ENCODE results near the gene TLN1.

Gene TLN1, protein sequence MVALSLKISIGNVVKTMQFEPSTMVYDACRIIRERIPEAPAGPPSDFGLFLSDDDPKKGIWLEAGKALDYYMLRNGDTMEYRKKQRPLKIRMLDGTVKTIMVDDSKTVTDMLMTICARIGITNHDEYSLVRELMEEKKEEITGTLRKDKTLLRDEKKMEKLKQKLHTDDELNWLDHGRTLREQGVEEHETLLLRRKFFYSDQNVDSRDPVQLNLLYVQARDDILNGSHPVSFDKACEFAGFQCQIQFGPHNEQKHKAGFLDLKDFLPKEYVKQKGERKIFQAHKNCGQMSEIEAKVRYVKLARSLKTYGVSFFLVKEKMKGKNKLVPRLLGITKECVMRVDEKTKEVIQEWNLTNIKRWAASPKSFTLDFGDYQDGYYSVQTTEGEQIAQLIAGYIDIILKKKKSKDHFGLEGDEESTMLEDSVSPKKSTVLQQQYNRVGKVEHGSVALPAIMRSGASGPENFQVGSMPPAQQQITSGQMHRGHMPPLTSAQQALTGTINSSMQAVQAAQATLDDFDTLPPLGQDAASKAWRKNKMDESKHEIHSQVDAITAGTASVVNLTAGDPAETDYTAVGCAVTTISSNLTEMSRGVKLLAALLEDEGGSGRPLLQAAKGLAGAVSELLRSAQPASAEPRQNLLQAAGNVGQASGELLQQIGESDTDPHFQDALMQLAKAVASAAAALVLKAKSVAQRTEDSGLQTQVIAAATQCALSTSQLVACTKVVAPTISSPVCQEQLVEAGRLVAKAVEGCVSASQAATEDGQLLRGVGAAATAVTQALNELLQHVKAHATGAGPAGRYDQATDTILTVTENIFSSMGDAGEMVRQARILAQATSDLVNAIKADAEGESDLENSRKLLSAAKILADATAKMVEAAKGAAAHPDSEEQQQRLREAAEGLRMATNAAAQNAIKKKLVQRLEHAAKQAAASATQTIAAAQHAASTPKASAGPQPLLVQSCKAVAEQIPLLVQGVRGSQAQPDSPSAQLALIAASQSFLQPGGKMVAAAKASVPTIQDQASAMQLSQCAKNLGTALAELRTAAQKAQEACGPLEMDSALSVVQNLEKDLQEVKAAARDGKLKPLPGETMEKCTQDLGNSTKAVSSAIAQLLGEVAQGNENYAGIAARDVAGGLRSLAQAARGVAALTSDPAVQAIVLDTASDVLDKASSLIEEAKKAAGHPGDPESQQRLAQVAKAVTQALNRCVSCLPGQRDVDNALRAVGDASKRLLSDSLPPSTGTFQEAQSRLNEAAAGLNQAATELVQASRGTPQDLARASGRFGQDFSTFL (N-terminal part only)

DNA sequence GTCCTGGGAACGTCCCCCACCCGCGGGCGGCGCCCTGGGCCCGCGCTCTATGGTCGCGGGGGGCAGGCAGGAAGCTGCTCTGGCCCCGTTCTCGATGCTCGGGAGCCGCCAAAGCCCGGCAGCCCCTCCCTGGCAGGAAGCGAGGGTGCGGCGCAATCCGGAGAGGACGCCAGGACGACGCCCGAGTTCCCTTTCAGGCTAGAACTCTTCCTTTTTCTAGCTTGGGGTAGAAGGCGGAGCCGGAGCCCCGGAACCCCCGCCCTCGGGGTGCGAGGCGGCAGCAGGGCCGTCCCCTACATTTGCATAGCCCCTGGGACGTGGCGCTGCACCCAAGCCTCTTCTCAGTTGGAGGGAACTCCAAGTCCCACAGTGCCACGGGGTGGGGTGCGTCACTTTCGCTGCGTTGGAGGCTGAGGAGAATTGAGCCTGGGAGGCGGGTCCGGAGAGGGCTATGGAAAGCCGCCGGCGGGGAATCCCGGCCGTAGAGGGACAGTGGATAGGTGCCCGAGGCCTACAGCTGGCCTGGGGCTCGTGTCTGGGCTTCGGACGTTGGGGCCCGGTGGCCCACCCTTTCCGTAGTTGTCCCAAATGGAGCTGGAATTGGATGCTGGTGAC, at the start of gene TLN1, which contains the start of gene CREB3:
Gene TLN1 (minus strand): TSS at position 11 of the 615 bp plus-strand sequence. CDS start 6,501 bp downstream, outside the sequence.
Gene CREB3 (plus strand): TSS at position 482 of the 615 bp plus-strand sequence. CDS start 107 bp downstream, at position 589.
- DNase-seq (ENCODE audit: low read depth in 2 of 2): peak; percentile 96

- no peak for DNase-seq (ENCODE audit: low read depth in 2 of 2)
Measured at GRCh38 chr9:35781066-35781465, 49.1 kb upstream of the TLN1 start.

DNA sequence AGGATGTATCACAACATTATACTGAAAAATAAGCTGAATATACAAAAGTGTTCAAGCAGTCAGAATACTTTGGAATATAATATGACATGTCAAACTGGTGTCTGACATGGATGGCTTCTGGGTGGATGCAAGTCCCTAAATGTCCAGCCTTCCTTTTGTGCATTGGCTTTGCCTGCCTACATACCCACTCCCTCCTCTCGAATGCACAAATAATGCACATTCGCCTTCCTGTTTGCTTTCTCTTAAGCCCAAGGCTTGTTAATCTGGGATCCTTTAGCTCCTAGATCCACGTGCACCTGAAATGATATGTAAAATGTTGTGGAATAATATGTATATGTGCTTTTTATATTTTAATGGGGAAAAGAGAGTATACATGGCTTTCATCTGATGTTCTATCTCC, 46.5 kb upstream of the TLN1 start:
- DNase-seq (ENCODE audit: low read depth in 2 of 2): no peak

GRCh38 chr9:35776018-35776417, 44.0 kb upstream of the TLN1 start:
- no peak for DNase-seq (ENCODE audit: low read depth in 2 of 2)

- DNase-seq (ENCODE audit: low read depth in 2 of 2): no peak
Measured at GRCh38 chr9:35774907-35775635, 43.1 kb upstream of the TLN1 start.

DNA sequence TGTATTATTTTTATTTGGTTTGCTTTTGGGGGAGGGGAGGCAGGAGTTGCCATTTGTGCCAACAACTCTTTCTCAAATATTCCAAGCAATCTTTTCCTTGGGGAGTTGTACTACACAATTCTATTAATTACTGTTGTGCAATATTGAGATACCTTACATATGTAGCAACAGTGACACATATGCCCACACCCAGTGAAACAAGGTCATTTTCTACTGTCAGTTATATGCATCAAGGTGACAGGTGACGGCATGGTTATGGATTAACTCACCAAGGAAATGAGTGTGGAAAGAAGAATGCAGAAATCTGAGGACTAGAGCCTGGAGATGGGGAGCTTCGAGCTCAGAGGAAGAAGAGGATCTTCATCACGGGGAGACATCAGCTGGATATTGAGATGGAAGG, 39.9 kb upstream of the TLN1 start:
- no peak for DNase-seq (ENCODE audit: low read depth in 2 of 2)

DNA sequence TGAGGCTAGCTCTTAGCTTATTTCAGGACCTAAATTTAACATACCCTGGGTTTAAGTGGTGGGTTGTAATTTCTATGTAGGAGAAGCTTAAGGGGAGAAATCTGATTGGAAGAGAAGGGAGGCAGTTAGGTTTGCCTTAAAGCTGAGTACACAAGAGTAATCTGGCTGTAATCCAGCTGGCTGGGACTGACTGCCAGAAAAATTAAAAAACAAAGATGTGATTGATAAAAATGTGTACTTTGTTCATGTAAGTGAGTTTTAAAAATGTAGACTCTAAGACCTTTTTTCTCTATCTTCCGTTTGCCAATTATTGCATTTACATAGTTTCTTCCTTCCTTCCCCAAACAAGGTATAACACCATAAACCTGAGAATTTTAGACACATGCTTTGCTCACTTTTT, 39.5 kb upstream of the TLN1 start:
- DNase-seq (ENCODE audit: low read depth in 2 of 2): no peak

DNA sequence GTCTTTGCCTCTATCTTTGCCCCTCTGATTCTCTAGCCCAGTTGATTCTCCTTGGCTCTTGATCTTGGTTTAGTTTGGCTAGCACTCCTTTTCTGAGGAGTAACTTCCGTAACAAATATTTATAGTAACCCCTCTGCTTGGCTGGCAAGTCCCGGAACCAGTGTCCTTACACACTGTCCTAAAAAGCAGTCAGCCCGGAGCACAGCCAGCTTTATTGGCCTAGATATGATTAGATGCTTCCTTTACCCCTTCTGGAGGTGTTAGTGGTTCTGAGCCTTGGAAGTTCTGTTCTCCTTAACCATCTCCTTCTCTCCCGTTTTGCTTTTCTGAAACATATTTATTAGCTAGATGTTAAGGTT, 39.1 kb upstream of the TLN1 start:
- DNase-seq (ENCODE audit: low read depth in 2 of 2): no peak

GRCh38 chr9:35769763-35770162, 37.8 kb upstream of the TLN1 start:
- DNase-seq (ENCODE audit: low read depth in 2 of 2): no peak

- no peak for DNase-seq (ENCODE audit: low read depth in 2 of 2)
Measured at GRCh38 chr9:35767458-35767857, 35.5 kb upstream of the TLN1 start.

GRCh38 chr9:35766997-35767396, 35.0 kb upstream of the TLN1 start:
- no peak for DNase-seq (ENCODE audit: low read depth in 2 of 2)

DNA sequence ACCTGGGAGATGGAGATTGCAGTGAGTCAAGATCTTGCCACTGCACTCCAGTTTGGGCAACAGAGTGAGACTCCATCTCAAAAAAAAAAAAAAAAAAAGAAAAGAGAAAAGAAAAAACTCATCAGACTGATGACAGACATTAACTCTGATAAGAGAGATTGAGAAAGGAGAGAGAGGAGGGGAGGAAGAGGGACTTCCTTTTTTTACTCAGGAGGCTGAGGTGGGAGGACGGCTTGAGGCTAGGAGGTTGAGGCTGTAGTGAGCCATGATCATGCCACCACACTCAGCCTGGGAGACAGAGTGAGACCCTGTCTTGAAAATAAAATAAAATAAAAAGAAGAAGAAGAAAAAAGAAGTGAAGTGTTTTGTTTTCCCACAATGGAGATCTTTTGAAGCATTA, 31.8 kb upstream of the TLN1 start:
- DNase-seq (ENCODE audit: low read depth in 2 of 2): no peak

DNA sequence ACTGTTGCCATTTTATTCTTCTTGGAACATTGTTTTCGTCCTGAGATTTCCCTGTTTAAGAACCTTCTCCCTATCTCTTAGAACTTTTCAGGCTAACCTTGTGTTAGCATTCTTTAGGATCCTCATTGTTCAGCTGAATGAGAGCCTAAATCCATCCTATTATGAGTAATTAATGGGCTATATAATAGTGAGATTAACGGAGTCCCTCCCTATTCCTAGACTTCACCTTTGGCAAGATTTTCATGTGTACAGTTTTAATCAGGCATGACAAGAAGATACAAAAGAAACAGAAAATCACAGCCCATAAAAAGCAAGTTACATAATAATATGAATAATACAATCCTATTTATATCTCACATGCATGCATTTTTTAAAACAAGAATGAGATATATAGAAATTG, 31.2 kb upstream of the TLN1 start:
- DNase-seq (ENCODE audit: low read depth in 2 of 2): no peak

GRCh38 chr9:35760651-35761050, 28.7 kb upstream of the TLN1 start:
- no peak for DNase-seq (ENCODE audit: low read depth in 2 of 2)

DNA sequence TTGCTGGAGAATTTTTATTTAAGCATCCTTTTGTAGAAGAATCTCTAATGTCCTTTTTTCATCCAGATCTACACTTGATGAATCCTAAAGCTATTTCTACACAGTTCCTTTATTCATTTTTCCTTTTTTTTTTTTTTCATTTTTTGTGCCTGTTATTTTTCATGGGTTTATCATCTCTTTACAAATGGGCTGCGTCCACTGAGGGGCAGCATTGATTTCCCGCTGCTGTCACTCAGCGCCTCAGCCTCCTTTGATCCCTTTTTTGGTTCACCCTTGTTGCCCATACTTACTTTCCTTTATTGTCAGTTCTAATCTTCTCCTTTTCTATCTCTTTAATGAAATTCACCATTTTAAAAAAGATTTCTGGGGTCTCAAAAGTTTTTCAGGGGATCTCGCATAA, 27.8 kb upstream of the TLN1 start:
- DNase-seq (ENCODE audit: low read depth in 2 of 2): no peak

DNA sequence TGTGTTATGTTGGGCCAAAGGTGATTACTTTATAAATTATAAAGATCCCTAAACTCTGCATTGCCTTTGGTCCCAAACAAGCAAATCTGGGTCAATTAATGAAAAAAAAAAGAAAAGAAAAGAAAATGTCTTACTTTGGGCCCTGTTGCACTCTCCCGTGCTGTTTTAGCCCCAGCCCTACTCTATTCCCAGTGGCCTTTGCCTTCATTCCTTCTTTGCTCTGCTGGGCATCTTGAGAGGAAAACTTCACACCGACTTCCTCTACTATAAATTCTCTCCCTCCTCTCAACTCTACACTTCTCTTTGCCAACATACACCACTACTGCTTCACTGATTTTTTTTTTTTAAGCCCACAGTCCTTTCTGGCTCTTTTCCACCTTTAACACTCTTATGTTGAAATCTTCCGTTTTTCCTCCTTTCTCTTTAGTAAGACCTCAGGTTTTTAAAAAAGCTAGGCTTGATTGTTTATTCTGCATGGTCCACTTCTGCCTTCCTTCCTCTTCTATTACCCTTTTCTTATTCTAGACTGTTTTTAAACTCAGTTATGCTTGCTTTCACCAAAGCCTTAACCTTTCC, 26.6 kb upstream of the TLN1 start:
- DNase-seq (ENCODE audit: low read depth in 2 of 2): no peak

GRCh38 chr9:35757892-35758275, 25.9 kb upstream of the TLN1 start:
- no peak for DNase-seq (ENCODE audit: low read depth in 2 of 2)

GRCh38 chr9:35757226-35757891, 25.4 kb upstream of the TLN1 start:
- DNase-seq (ENCODE audit: low read depth in 2 of 2): no peak

DNA sequence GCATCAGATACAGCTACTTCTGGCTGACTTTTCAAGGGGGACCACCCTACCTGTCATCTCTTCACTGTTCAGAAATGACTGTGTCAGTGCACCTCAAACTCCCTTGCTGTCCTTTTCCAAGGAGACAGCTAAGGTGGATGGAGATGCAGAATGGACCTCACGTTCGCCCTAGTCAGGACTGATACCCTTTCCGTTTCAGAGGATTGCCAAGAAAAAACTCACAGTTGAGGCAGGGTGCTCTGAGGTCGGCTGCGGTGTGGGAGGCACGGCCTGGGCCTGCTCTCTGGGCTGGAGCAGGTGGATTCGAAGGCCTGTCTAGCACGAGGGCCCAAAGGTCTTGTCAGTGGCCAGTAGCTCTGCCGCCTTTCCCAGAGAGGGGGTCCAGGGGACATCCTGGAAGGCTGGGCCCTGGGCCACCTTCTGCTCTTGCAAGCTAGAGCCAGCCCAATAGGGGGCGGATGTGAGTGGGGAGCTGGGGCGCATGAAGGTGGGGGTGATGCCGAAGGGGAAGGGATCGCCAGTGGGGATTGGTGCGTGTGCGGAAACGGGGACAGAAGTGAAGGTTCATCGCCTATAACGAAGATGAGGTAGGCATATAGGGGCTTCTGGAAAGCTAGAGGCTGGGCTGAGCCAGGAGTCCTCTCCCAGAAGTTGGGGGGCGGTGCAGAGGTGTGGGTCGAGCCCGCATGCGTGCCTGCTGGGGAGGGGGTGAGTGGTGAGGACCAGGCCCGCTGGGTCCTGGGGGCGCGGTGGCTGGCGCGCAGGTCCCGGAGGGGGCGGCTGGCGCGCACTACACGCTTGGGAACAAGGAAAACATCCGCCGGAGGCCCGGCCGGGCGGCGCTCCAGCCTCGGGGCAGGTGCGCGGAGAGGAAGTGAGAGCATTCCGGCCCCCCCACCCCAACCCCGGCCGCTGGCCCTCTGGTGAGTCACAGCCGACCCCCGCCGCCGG, 24.6 kb upstream of the TLN1 start:
- peak; percentile 75 for DNase-seq (ENCODE audit: low read depth in 2 of 2)
